Islet precursor cell (in vitro differentiated cells): ENCODE results near the gene SLC37A2.
"Not testable (repeated sequence)": the region's sequence is repeated elsewhere in the genome, so short reads cannot be mapped to it uniquely, and the experiment has no call there.

Source experiments
- DNase-seq: peaks from one replicate; pipeline ENCODE4 v3.0.0-alpha.2; 2018

The SLC37A2 gene

DNA sequence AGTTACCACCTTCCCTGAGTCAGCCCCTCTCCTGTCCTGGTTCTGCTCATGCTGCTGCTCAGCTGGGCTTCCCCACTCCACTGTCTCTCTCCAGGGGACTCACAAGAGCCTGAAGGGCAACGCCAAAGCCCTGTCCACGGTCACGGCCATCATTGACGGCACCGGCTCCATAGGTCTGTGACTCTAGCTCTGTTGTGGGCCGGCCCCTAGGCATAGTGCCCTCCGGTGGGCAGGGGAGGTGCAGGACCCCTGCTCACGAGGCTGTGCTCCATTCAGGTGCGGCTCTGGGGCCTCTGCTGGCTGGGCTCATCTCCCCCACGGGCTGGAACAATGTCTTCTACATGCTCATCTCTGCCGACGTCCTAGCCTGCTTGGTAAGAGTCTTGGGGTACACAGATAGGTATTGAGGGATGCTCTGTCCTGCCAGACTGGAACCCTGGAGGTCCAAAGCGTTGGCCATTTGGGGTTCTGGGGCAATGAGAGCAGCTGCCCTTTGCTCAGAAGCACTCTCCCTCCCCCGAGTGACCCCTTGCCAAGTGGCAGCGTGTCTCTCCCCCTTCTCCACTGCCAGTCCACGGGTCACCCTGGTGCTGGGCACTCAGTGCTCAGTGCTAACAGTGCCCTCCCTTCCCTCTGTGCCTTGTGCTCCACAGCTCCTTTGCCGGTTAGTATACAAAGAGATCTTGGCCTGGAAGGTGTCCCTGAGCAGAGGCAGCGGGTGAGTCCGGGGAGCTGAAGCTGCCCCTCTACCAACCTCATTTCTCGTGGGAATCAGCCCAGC is 22.4 kb downstream of the SLC37A2 start:
- DNase-seq = no peak

GRCh38 chr11:125086633-125087296 is 23.7 kb downstream of the SLC37A2 start:
- DNase-seq = no peak

GRCh38 chr11:125088123-125088522 is 25.0 kb downstream of the SLC37A2 start:
- DNase-seq = no peak

DNA sequence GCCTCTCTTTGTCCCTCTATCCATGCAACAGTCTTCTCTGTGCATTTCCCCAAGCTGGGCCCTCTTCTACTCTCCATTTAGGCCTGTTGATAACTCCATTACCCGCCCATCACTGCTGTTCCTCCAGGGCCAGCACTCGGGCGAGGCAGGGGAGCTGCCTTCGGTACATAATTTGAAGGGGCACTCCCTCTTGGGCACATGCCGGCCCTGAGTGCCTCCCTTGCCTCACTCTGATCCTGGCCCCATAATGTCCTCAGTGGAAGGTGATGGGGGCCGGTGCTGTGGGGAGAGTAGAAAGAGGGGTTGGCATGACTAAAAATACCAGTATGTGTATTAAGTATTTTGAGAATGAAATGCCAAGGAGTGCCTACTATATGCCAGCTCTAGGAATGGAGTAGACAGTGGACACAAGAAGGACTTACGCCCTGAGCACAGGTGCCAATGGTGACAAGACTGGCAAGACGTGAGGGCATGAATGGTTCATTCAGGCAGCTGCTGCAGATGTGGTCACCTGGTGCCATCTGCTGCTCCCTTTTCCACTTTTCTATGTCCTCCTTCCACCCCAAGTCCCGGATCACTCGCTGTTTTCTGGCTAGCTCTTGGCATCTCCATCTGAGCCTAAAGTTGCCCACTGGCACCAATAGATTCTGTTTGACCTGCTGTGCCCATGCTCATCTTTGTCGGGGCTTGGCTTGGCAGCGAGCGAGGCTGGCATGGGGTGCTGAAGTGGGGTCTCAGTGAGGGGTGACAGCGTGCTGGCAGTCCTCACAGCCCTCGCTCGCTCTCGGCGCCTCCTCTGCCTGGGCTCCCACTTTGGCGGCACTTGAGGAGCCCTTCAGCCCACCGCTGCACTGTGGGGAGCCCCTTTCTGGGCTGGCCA is 25.7 kb downstream of the SLC37A2 start:
- no peak for DNase-seq

DNA sequence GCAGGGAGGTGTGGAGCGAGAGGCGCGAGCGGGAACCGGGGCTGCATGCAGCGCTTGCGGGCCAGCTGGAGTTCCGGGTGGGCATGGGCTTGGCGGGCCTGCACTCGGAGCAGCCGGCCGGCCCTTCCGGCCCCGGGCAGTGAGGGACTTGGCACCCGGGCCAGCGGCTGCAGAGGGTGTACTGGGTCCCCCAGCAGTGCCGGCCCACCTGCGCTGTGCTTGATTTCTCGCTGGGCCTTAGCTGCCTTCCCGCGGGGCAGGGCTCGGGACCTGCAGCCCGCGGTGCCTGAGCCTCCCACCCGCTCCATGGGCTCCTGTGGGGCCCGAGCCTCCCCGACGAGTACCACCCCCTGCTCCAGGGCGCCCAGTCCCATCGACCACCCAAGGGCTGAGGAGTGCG is 26.4 kb downstream of the SLC37A2 start:
- DNase-seq = not testable (repeated sequence)

GRCh38 chr11:125090151-125090550 is 27.0 kb downstream of the SLC37A2 start:
- DNase-seq = not testable (repeated sequence)

GRCh38 chr11:125090816-125091215 is 27.7 kb downstream of the SLC37A2 start:
- no peak for DNase-seq

DNA sequence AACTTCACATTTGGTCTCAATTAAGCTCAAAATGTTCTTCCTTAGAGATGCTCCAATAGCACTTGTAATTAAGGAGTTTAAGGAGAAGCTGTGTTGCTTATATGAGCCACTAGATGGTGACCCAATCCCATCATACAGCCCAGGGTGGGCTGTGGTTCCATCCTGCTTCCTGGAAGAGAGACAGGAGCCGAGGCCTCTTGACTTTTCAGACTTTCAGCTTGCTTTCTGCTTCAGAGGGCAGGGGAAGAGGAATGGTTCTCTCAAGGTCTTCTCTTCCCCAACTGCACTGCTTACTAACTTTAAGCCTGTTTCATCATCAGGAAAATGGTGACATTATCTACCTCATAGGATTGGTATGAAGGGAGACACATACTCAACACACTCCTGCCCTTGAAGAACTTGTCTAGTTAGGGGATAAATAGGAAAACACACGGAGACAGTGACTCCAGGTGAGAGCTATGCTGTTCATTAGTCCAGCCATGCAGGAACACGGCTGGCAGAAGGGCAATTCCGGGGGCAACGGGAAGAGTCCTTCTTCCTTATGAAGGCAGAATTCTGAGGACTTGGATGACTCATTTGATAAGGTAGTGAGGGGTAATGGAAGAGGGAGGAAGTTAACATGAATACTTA is 28.3 kb downstream of the SLC37A2 start:
- peak; percentile 82 for DNase-seq

- no peak for DNase-seq
Observed at GRCh38 chr11:125091877-125092664, 29.0 kb downstream of the SLC37A2 start.

DNA sequence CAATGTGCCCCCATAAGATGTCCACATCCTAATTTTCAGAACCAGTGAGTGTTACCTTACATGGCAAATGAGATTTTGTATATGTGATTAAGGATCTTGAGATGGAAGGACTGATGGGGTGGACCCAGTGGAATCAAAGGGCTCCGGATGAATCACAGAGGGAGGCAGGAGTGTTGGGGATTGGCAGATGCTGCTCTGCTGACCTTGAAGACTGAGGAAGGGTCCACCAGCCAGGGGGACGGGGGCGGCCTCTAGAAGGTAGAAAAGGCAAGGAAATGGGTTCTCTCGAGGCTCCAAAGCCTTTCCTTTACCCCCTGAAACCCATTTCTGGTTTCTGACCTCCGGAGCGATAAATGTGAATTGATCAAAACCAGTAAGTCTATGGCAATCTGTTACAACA is 29.6 kb downstream of the SLC37A2 start:
- DNase-seq = no peak

GRCh38 chr11:125093502-125093901 is 30.4 kb downstream of the SLC37A2 start:
- no peak for DNase-seq

- no peak for DNase-seq
Observed at GRCh38 chr11:125094731-125095130, 31.6 kb downstream of the SLC37A2 start.

GRCh38 chr11:125100136-125100535 is 37.0 kb downstream of the SLC37A2 start:
- DNase-seq = no peak

DNA sequence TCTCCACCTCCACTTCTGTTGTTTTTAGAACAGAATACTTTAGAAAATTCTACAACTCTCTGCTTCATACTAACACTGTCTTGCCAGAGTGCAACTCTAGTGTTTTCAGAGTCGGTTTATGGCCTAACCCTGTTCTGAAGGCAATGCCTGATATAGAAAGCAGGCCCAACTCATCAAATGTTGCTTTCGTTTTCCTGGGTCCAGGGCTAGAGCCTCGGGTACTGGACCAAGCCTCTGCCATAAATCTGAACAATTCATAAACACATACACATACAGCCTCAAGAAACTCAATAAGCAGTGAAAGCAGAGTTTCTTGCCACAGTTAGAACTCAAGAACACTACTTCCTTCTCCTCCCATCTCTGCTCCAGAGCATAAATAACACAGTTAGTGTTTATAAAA is 38.5 kb downstream of the SLC37A2 start:
- no peak for DNase-seq

- DNase-seq = no peak
Observed at GRCh38 chr11:125102025-125102424, 38.9 kb downstream of the SLC37A2 start.

GRCh38 chr11:125102510-125102909 is 39.4 kb downstream of the SLC37A2 start:
- no peak for DNase-seq

GRCh38 chr11:125105926-125106325 is 42.8 kb downstream of the SLC37A2 start:
- no peak for DNase-seq

GRCh38 chr11:125108469-125108868 is 45.4 kb downstream of the SLC37A2 start:
- no peak for DNase-seq

- no peak for DNase-seq
Observed at GRCh38 chr11:125110506-125110905, 47.4 kb downstream of the SLC37A2 start.

GRCh38 chr11:125111001-125111342 is 47.9 kb downstream of the SLC37A2 start:
- DNase-seq = no peak

- DNase-seq = peak; percentile 100
Observed at GRCh38 chr11:125111343-125112207, 48.5 kb downstream of the SLC37A2 start, which contains the start of gene TMEM218. TSS of gene TMEM218 (minus strand) at chr11:125111626. CDS start at chr11:125102241, 9,385 bp downstream.
